Neural cell (in vitro differentiated cells): ENCODE data around the gene SLAMF1. TPM values are rescaled to one million over a fixed set of nuclear protein-coding genes. Genes with fewer than 3 reads are reported as not detected.
"Not testable (repeated sequence)": the region's sequence is repeated elsewhere in the genome, so short reads cannot be mapped to it uniquely, and the experiment has no call there.

Experiments
- H2AFZ ChIP-seq: fragments of 200-600, 300-800 bp; sonication (generic), shearing (Covaris generic); 2 replicates; pipeline ENCODE4 v1.6.0; 2014; ENCODE audit warnings: low read depth, mild to moderate bottlenecking, antibody characterized with exemption, low read length, moderate library complexity
- H3F3A ChIP-seq: fragments of 200-600 bp; shearing (Covaris generic); 2 replicates; pipeline ENCODE4 v1.6.1; 2016; ENCODE audit warnings: mild to moderate bottlenecking, moderate library complexity, mixed read lengths, antibody characterized with exemption, low read length; ENCODE audit not compliant: insufficient read depth, poor library complexity, severe bottlenecking
- H3K27ac ChIP-seq: fragments of 200-600, 300-800 bp; sonication (generic), shearing (Covaris generic); 2 replicates; pipeline ENCODE4 v1.5.1; 2014; ENCODE audit warnings: mild to moderate bottlenecking, low read length, moderate library complexity
- H3K27me3 ChIP-seq: fragments of 300-800, 200-600 bp; sonication (generic), shearing (Covaris generic); 2 replicates; pipeline ENCODE4 v1.6.0; 2014; ENCODE audit warnings: mild to moderate bottlenecking, low read depth, low read length, moderate library complexity; ENCODE audit not compliant: insufficient read depth
- H3K36me3 ChIP-seq: fragments of 300-800, 200-600 bp; sonication (generic), shearing (Covaris generic); 2 replicates; pipeline ENCODE4 v1.5.1; 2014; ENCODE audit warnings: mild to moderate bottlenecking, antibody characterized with exemption, low read length, moderate library complexity; ENCODE audit not compliant: insufficient read depth
- H3K4me2 ChIP-seq: fragments of 300-800, 200-600 bp; sonication (generic), shearing (Covaris generic); 2 replicates; pipeline ENCODE4 v1.6.0; 2014; ENCODE audit warnings: mild to moderate bottlenecking, low read length
- H3K4me3 ChIP-seq: fragments of 300-800, 200-600 bp; sonication (generic), shearing (Covaris generic); 2 replicates; pipeline ENCODE4 v1.5.1; 2014; ENCODE audit warnings: mild to moderate bottlenecking, low read length, moderate library complexity
- H3K79me2 ChIP-seq: fragments of 200-600 bp; shearing (Covaris generic); replicated peaks from 2 replicates; pipeline ENCODE4 v1.6.0; 2014; ENCODE audit warnings: mild to moderate bottlenecking, low read length, moderate library complexity; ENCODE audit not compliant: insufficient read depth
- H3K9ac ChIP-seq: fragments of 300-800, 200-600 bp; sonication (generic), shearing (Covaris generic); 2 replicates; pipeline ENCODE4 v1.6.1; 2016; ENCODE audit warnings: mild to moderate bottlenecking, low read length, mixed read lengths
- H3K9me2 ChIP-seq: fragments of 200-600 bp; shearing (Covaris generic); 2 replicates; pipeline ENCODE4 v1.6.1; 2016; ENCODE audit warnings: mild to moderate bottlenecking, low read length, mixed read lengths; ENCODE audit not compliant: insufficient read depth
- H3K9me3 ChIP-seq: fragments of 200-600, 300-800 bp; sonication (generic), shearing (Covaris generic); 2 replicates; pipeline ENCODE4 v1.6.1; 2016; ENCODE audit warnings: mild to moderate bottlenecking, mixed run types, low read length, moderate library complexity, mixed read lengths
- H4K20me1 ChIP-seq: fragments of 200-600 bp; shearing (Covaris generic); 2 replicates; pipeline ENCODE4 v1.6.1; 2016; ENCODE audit warnings: mild to moderate bottlenecking, mixed run types; ENCODE audit not compliant: insufficient read depth
- CTCF ChIP-seq: fragments of 450-650 bp; IDR thresholded peaks from 2 replicates; pipeline ENCODE4 v1.5.1; 2014; ENCODE audit warnings: antibody characterized with exemption, mild to moderate bottlenecking, moderate library complexity; ENCODE audit not compliant: poor library complexity, severe bottlenecking
- EP300 ChIP-seq: fragments of 450-650 bp; conservative IDR thresholded peaks from 2 replicates; pipeline ENCODE4 v1.6.1; 2014; ENCODE audit warnings: antibody characterized with exemption, mild to moderate bottlenecking, moderate library complexity; ENCODE audit not compliant: poor library complexity, severe bottlenecking
- EZH2 ChIP-seq: fragments of 200-600, 300-800 bp; shearing (Covaris generic), sonication (generic); IDR thresholded peaks from 2 replicates; pipeline ENCODE4 v1.6.1; 2014; ENCODE audit warnings: antibody characterized with exemption, low read length, borderline replicate concordance, mild to moderate bottlenecking; ENCODE audit not compliant: insufficient read depth, poor library complexity, severe bottlenecking
- MXI1 ChIP-seq: fragments of 450-650 bp; conservative IDR thresholded peaks from 2 replicates; pipeline ENCODE4 v1.6.1; 2014; ENCODE audit warnings: antibody characterized with exemption, mild to moderate bottlenecking; ENCODE audit not compliant: poor library complexity, severe bottlenecking
- POLR2AphosphoS5 ChIP-seq: IDR thresholded peaks from 2 replicates; pipeline ENCODE4 v1.6.1; 2012
- RAD21 ChIP-seq: fragments of 450-650 bp; conservative IDR thresholded peaks from 2 replicates; pipeline ENCODE4 v1.6.1; 2014; ENCODE audit warnings: antibody characterized with exemption, mild to moderate bottlenecking, moderate library complexity
- REST ChIP-seq: IDR thresholded peaks from 2 replicates; pipeline ENCODE4 v1.6.1; 2012; ENCODE audit warnings: borderline replicate concordance
- SMC3 ChIP-seq: fragments of 450-650 bp; conservative IDR thresholded peaks from 2 replicates; pipeline ENCODE4 v1.6.1; 2014; ENCODE audit warnings: antibody characterized with exemption, mild to moderate bottlenecking, moderate library complexity; ENCODE audit not compliant: poor library complexity
- TAF1 ChIP-seq: IDR thresholded peaks from 2 replicates; pipeline ENCODE4 v1.6.1; 2012; ENCODE audit warnings: low read depth
- polyA plus RNA-seq: library from polyadenylated mRNA; depleted of rRNA; stranded (reverse); fragments of >200 nt; gene quantifications from 2 replicates; pipeline ENCODE4 v1.2.3, GENCODE V29; 2014

SLAMF1 gene
- polyA plus RNA-seq, 1 donor from 2014 or later: not detected

- Histone ChIP-seq H3F3A (no peaks in the 10 kb centered on the region), H2AFZ (no peak overlapping the region), H3K9ac (no peak overlapping the region), H3K9me2 (no peaks in the 10 kb centered on the region), H3K27me3 (no peaks in the 10 kb centered on the region), H4K20me1 (no peaks in the 10 kb centered on the region), H3K27ac (no peak overlapping the region), H3K36me3 (no peaks in the 10 kb centered on the region), H3K79me2 (no peaks in the 10 kb centered on the region), H3K4me3 (no peak overlapping the region), H3K9me3 (no peaks in the 10 kb centered on the region), H3K4me2 (no peak overlapping the region)
- TF ChIP-seq TAF1 (no peak), SMC3 (no peak), CTCF (no peak), EP300 (no peak), EZH2 (no peak), POLR2AphosphoS5 (no peak), MXI1 (no peak), RAD21 (no peak), REST (no peak)
Observed at GRCh38 chr1:160560806-160561205, 86.0 kb downstream of the SLAMF1 start.

- no peaks in the 10 kb centered on the region for H3K79me2 ChIP-seq
- TF ChIP-seq MXI1 (no peak), RAD21 (no peak), REST (no peak), EP300 (no peak)
- H3F3A ChIP-seq: no peaks in the 10 kb centered on the region
- no peaks in the 10 kb centered on the region for H3K27me3 ChIP-seq
- H3K27ac ChIP-seq: no peak overlapping the region
- H3K9me3 ChIP-seq: no peaks in the 10 kb centered on the region
- no peaks in the 10 kb centered on the region for H3K36me3 ChIP-seq
- no peak overlapping the region for H3K4me2 ChIP-seq
- H3K4me3 ChIP-seq: no peak overlapping the region
- H4K20me1 ChIP-seq: no peaks in the 10 kb centered on the region
- H3K9me2 ChIP-seq: no peaks in the 10 kb centered on the region
- no peak overlapping the region for H2AFZ ChIP-seq
- H3K9ac ChIP-seq: no peak overlapping the region
Observed at GRCh38 chr1:160560045-160560705, 86.7 kb downstream of the SLAMF1 start.

- H3K4me2 ChIP-seq, H3K79me2 ChIP-seq, H3F3A ChIP-seq, H3K36me3 ChIP-seq, H3K9me2 ChIP-seq, H3K4me3 ChIP-seq, H4K20me1 ChIP-seq, H3K9ac ChIP-seq, H3K27ac ChIP-seq, H3K9me3 ChIP-seq, H3K27me3 ChIP-seq, H2AFZ ChIP-seq: not testable (repeated sequence)
Observed at GRCh38 chr1:160559437-160559836, 87.4 kb downstream of the SLAMF1 start.
